Vagina (tissue), 2 donors: Measurements from ENCODE around the gene CBR3. TPM values are rescaled to one million over a fixed set of nuclear protein-coding genes. Genes with fewer than 3 reads are reported as not detected.

ENCODE experiments used
- DNase-seq, 2 donors: peaks; one replicate each; pipeline ENCODE4 v3.0.0-alpha.2; 2017; ENCODE audit errors: extremely low spot score in 2 of 2
- H3K27ac ChIP-seq: fragments of 200-600 bp; sonication (generic); one replicate; pipeline ENCODE4 v1.5.1; 2019
- H3K27me3 ChIP-seq: fragments of 200-600 bp; sonication (generic); one replicate; pipeline ENCODE4 v1.5.1; 2019
- H3K36me3 ChIP-seq, 2 donors: fragments of 200-600 bp; sonication (generic); one replicate each; pipeline ENCODE4 v1.5.1; 2017 to 2019
- H3K4me1 ChIP-seq: fragments of 200-600 bp; sonication (generic); one replicate; pipeline ENCODE4 v1.5.1; 2019
- H3K4me3 ChIP-seq, 2 donors: fragments of 200-600 bp; sonication (generic); 1 replicate in 1 of 2; 2 replicates in 1 of 2; pipeline ENCODE4 v1.5.1; 2016 to 2019
- H3K9me3 ChIP-seq: fragments of 200-600 bp; sonication (generic); one replicate; pipeline ENCODE4 v1.5.1; 2019
- POLR2A ChIP-seq, 2 donors: fragments of 450-650 bp; IDR thresholded peaks; one replicate each; pipeline ENCODE4 v1.6.1; 2017; ENCODE audit warnings: antibody characterized with exemption in 2 of 2, mild to moderate bottlenecking in 2 of 2, moderate library complexity in 2 of 2
- POLR2AphosphoS5 ChIP-seq, 2 donors: sonication (generic); formaldehyde crosslinking; IDR thresholded peaks; one replicate each; pipeline ENCODE4 v1.9.0; 2017; ENCODE audit warnings: antibody characterized with exemption in 2 of 2, mild to moderate bottlenecking in 2 of 2, low read depth in 1 of 2; ENCODE audit not compliant: insufficient read depth in 1 of 2
- intact Hi-C: fragments of 100-400 bp; cut with DNase I; formaldehyde crosslinking; loops from one replicate; pipeline ENCODE4 v1.15.1; 2023
- total RNA-seq: library from RNA; depleted of rRNA; stranded (reverse); fragments of >200 nt; gene quantifications from one replicate; pipeline ENCODE4 v1.2.3, GENCODE V29; 2016
- TF ChIP-seq, protein P1 (sequence below), 3 experiments: fragments of 450-650 bp in 2 of 3; fragments of 200-600 bp in 1 of 3; sonication (generic) in 1 of 3; IDR thresholded peaks; one replicate each; pipeline ENCODE4 v1.5.1; 2017 to 2019; ENCODE audit warnings: antibody characterized with exemption in 3 of 3, mild to moderate bottlenecking in 2 of 3, moderate library complexity in 2 of 3

The CBR3 gene
- total RNA-seq, 1 donor from 2014 or later: 45.2 TPM

DNA sequence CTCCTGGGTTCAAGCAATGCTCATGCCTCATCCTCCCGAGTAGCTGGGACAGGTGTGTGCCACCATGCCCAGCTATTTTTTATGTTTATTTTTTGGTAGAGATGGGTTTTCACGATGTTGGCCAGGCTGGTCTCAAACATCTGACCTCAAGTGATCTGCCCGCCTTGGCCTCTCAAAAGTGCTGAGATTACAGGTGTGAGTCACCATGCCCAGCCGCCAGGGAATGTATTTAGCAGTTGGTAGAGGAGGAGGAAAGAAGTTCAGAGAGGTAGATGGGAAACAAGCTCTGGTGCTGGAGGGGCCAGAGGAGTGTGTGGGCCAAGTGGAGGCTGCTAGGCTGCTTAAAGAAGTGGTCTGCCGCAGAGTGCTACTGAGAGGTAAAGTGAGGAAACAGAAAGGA lies 27.8 kb downstream of the CBR3 start:
- no peak overlapping the region for H3K27ac ChIP-seq
- intact Hi-C loops: no loop called here
- peaks cover 11% of the 10 kb centered on the region for H3K4me1 ChIP-seq
- H3K9me3 ChIP-seq: no peaks in the 10 kb centered on the region
- no peak for DNase-seq
- H3K27me3 ChIP-seq: no peaks in the 10 kb centered on the region
- TF ChIP-seq POLR2AphosphoS5 (IDR thresholded peaks at IDR 0.05; ENCODE audit: insufficient read depth in 1 of 2, low read depth in 1 of 2): no peak
- no peak for TF ChIP-seq POLR2A (IDR thresholded peaks at IDR 0.05)
- TF ChIP-seq, protein P1, sequence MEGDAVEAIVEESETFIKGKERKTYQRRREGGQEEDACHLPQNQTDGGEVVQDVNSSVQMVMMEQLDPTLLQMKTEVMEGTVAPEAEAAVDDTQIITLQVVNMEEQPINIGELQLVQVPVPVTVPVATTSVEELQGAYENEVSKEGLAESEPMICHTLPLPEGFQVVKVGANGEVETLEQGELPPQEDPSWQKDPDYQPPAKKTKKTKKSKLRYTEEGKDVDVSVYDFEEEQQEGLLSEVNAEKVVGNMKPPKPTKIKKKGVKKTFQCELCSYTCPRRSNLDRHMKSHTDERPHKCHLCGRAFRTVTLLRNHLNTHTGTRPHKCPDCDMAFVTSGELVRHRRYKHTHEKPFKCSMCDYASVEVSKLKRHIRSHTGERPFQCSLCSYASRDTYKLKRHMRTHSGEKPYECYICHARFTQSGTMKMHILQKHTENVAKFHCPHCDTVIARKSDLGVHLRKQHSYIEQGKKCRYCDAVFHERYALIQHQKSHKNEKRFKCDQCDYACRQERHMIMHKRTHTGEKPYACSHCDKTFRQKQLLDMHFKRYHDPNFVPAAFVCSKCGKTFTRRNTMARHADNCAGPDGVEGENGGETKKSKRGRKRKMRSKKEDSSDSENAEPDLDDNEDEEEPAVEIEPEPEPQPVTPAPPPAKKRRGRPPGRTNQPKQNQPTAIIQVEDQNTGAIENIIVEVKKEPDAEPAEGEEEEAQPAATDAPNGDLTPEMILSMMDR (IDR thresholded peaks at IDR 0.05): no peak
- H3K4me3 ChIP-seq: no peak overlapping the region
- H3K36me3 ChIP-seq: no peaks in the 10 kb centered on the region

DNA sequence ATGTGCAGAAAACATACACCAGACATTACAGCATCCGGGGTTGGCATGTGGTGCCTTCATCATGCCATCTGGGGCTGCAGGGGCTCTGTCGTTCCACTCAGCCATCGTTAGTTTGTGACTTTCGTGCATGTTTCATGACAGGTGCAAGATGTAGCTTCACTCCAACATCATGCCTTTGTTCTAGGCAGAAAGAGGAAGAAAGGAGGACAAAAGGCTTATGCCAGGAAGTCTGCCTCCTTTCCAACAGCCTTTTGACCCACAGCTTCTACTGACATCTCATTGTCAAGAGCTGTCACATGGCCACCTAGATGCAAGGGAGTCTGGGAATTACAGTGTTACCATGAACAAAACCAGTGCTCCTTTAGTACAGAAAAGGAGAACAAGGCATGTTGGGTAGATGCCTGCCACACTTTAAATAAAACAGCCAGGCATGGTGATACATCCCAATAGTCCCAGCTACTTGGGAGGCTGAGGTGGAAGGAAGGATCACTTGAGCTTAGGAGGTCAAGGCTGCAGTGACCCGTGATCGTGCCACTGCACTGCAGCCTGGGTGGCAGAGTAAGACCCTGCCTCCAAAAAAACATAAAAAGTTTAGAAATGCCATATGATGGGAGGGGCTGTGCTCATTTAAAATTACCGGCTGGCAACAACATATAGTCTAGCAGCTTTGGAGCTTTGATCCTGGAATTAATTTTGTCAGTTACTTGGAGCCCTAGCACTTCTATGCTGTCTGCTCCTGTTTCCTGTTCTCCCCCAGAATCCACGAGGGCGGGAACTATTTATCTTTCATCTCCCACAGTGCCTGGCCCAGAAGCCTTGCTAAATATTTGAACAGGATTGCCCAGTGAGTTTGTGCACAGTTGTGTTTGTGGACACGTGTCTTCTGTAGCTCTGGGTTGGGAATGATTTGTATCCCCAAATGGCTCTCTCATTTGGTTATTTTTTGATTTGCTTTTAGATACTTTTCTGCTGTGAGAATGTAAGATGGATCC lies 29.2 kb downstream of the CBR3 start:
- Histone ChIP-seq H3K9me3 (no peaks in the 10 kb centered on the region), H3K27me3 (no peaks in the 10 kb centered on the region), H3K36me3 (no peaks in the 10 kb centered on the region), H3K27ac (no peak overlapping the region), H3K4me3 (no peak overlapping the region), H3K4me1 (peaks cover 7% of the 10 kb centered on the region)
- no peak for DNase-seq
- TF ChIP-seq POLR2A (IDR thresholded peaks at IDR 0.05) (no peak), POLR2AphosphoS5 (IDR thresholded peaks at IDR 0.05; ENCODE audit: insufficient read depth in 1 of 2, low read depth in 1 of 2) (no peak)
- TF ChIP-seq, protein P1 (IDR thresholded peaks at IDR 0.05): no peak
- intact Hi-C loops: no loop called here

DNA sequence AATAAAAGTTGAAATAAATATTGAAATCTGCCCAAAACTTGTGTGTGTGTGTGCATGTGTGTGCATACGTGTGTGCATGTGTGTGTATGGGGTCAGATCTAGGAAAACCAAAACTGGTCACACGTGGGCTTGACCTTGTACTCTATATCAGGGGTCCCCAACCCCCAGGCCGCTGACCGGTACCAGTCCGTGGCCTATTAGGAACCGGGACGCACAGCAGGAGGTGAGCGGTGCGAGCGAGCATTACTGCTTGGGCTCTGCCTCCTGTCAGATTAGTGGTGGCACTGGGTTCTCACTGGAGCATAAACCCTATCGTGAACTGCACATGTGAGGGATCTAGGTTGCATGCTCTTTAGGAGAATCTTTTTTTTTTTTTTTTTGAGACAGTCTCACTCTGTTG lies 30.5 kb downstream of the CBR3 start:
- Histone ChIP-seq H3K4me1 (peaks cover 7% of the 10 kb centered on the region), H3K9me3 (no peaks in the 10 kb centered on the region), H3K27ac (no peak overlapping the region), H3K27me3 (no peaks in the 10 kb centered on the region), H3K36me3 (no peaks in the 10 kb centered on the region), H3K4me3 (no peak overlapping the region)
- TF ChIP-seq, protein P1 (IDR thresholded peaks at IDR 0.05): no peak
- TF ChIP-seq POLR2A (IDR thresholded peaks at IDR 0.05) (no peak), POLR2AphosphoS5 (IDR thresholded peaks at IDR 0.05; ENCODE audit: insufficient read depth in 1 of 2, low read depth in 1 of 2) (no peak)
- DNase-seq: no peak
- intact Hi-C loops: no loop called here

DNA sequence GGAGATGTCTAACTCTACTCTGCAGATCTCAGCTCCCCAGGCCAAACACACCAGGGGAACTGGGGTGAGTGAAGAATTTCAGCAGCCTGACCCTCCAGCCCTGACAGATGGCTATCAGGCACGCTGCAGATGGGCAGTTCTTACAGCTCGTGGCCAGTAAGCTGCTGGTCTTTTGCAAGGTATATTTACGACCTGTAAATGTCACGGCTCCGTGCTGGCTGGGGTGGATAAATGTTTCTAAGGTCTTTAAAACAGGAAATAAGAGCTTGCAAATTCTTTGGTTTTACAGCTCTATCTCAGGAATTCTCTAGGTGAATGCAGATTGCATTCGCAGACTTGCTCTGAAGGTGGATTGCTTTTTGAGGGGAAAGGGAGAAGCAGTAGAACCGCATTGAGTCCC lies 31.8 kb downstream of the CBR3 start:
- no peaks in the 10 kb centered on the region for H3K36me3 ChIP-seq
- H3K4me1 ChIP-seq: peaks cover 7% of the 10 kb centered on the region
- no peak overlapping the region for H3K27ac ChIP-seq
- no peaks in the 10 kb centered on the region for H3K9me3 ChIP-seq
- H3K27me3 ChIP-seq: no peaks in the 10 kb centered on the region
- TF ChIP-seq POLR2A (IDR thresholded peaks at IDR 0.05) (no peak), POLR2AphosphoS5 (IDR thresholded peaks at IDR 0.05; ENCODE audit: insufficient read depth in 1 of 2, low read depth in 1 of 2) (no peak)
- TF ChIP-seq, protein P1 (IDR thresholded peaks at IDR 0.05): no peak
- H3K4me3 ChIP-seq: no peak overlapping the region
- intact Hi-C loops: no loop called here
- no peak for DNase-seq

DNA sequence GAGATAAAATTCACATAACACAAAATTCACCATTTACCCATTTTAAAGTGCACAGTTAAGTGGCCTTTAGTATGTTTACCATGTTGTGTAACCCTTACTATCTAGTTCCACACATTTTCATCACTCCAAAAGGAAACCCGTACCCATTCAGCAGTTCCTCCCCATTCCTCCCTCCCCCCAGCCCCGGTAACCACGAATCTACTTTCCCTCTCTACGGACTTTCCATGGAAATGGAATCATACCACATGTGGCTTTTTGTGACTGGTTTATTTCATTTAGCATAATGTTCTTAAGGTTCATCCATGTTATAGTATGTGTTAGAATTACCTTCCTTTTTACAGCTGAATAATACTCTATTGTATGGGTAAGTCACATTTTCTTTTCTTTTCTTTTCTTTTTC lies 32.7 kb downstream of the CBR3 start:
- no peaks in the 10 kb centered on the region for H3K9me3 ChIP-seq
- H3K36me3 ChIP-seq: no peaks in the 10 kb centered on the region
- no peak overlapping the region for H3K4me3 ChIP-seq
- no peak overlapping the region for H3K27ac ChIP-seq
- no peak for DNase-seq
- TF ChIP-seq POLR2A (IDR thresholded peaks at IDR 0.05): no peak
- TF ChIP-seq POLR2AphosphoS5 (IDR thresholded peaks at IDR 0.05; ENCODE audit: insufficient read depth in 1 of 2, low read depth in 1 of 2): no peak
- TF ChIP-seq, protein P1 (IDR thresholded peaks at IDR 0.05): no peak
- H3K4me1 ChIP-seq: peaks cover 7% of the 10 kb centered on the region
- intact Hi-C loops: no loop called here
- no peaks in the 10 kb centered on the region for H3K27me3 ChIP-seq
